Epithelial cell of prostate (primary cell): ENCODE results near the gene NAV2.

ENCODE experiments used
- DNase-seq: peaks from one replicate; pipeline ENCODE4 v3.0.0-alpha.2; 2011; ENCODE audit warnings: low read depth, low spot score
- H3K27ac ChIP-seq: fragments of 450-650 bp; 2 replicates; pipeline ENCODE4 v1.5.1; 2017; ENCODE audit warnings: mild to moderate bottlenecking

NAV2 gene

GRCh38 chr11:20037396-20038153, 324.9 kb downstream of the NAV2 start:
- DNase-seq: no peak
- H3K27ac ChIP-seq: no peak overlapping the region

GRCh38 chr11:20038412-20038811, 325.8 kb downstream of the NAV2 start:
- peak overlapping the region; percentile 13 for H3K27ac ChIP-seq
- no peak for DNase-seq

- H3K27ac ChIP-seq: peak overlapping the region; percentile 13
- no peak for DNase-seq
These were observed 326.3 kb downstream of the NAV2 start for GRCh38 chr11:20038972-20039371.

- H3K27ac ChIP-seq: peak overlapping the region; percentile 42
These were observed 328.9 kb downstream of the NAV2 start for GRCh38 chr11:20041499-20041898.

GRCh38 chr11:20042045-20042639, 329.5 kb downstream of the NAV2 start:
- no peak for DNase-seq
- H3K27ac ChIP-seq: peak overlapping the region; percentile 42

More at GRCh38 chr11:20041499-20041898, 328.9 kb downstream of the NAV2 start:
- no peak for DNase-seq

- H3K27ac ChIP-seq: no peak overlapping the region
- DNase-seq: no peak
These were observed 330.2 kb downstream of the NAV2 start for GRCh38 chr11:20042811-20043341.

GRCh38 chr11:20043992-20044391, 331.4 kb downstream of the NAV2 start:
- DNase-seq: no peak
- H3K27ac ChIP-seq: no peak overlapping the region

GRCh38 chr11:20045098-20045688, 332.6 kb downstream of the NAV2 start:
- no peak for DNase-seq
- H3K27ac ChIP-seq: no peak overlapping the region

- DNase-seq: no peak
- peak overlapping the region; percentile 57 for H3K27ac ChIP-seq
These were observed 333.8 kb downstream of the NAV2 start for GRCh38 chr11:20046416-20046815.

GRCh38 chr11:20047006-20047768, 334.6 kb downstream of the NAV2 start:
- no peak for DNase-seq
- H3K27ac ChIP-seq: peak overlapping the region; percentile 57

- peak overlapping the region; percentile 57 for H3K27ac ChIP-seq
- no peak for DNase-seq
These were observed 335.1 kb downstream of the NAV2 start for GRCh38 chr11:20047769-20048154.

- peak overlapping the region; percentile 57 for H3K27ac ChIP-seq
- no peak for DNase-seq
These were observed 335.6 kb downstream of the NAV2 start for GRCh38 chr11:20048246-20048645.

GRCh38 chr11:20048707-20049106, 336.1 kb downstream of the NAV2 start:
- no peak for DNase-seq
- H3K27ac ChIP-seq: peak overlapping the region; percentile 57

GRCh38 chr11:20049231-20049630, 336.6 kb downstream of the NAV2 start:
- DNase-seq: no peak
- no peak overlapping the region for H3K27ac ChIP-seq

GRCh38 chr11:20050048-20050447, 337.4 kb downstream of the NAV2 start:
- no peak for DNase-seq
- H3K27ac ChIP-seq: peak overlapping the region; percentile 78

- no peak for DNase-seq
- H3K27ac ChIP-seq: peak overlapping the region; percentile 78
These were observed 338.1 kb downstream of the NAV2 start for GRCh38 chr11:20050551-20051333.

- no peak for DNase-seq
- H3K27ac ChIP-seq: peak overlapping the region; percentile 78
These were observed 339.1 kb downstream of the NAV2 start for GRCh38 chr11:20051469-20052399.

GRCh38 chr11:20053572-20053971, 340.9 kb downstream of the NAV2 start:
- peak overlapping the region; percentile 8 for H3K27ac ChIP-seq
- DNase-seq: no peak

GRCh38 chr11:20054584-20054983, 341.9 kb downstream of the NAV2 start:
- H3K27ac ChIP-seq: peak overlapping the region; percentile 90
- DNase-seq: no peak
